ENCODE measurements around the gene SLC39A13. TPM values are rescaled to one million over a fixed set of nuclear protein-coding genes. Genes with fewer than 3 reads are reported as not detected.

SLC39A13 gene
- total RNA-seq, 1 donor from 2014 or later, result 36.0 TPM

- Mint-ChIP-seq H3K4me3 (no peak overlapping the region), H3K27me3 (ENCODE audit: low read depth) (no peaks in the 10 kb centered on the region), H3K27ac (ENCODE audit: unreplicated experiment) (peak overlapping the region; percentile 12), H3K9me3 (no peaks in the 10 kb centered on the region), H3K36me3 (ENCODE audit: low read depth) (no peaks in the 10 kb centered on the region), H3K4me1 (no peaks in the 10 kb centered on the region)
- no peak for DNase-seq (ENCODE audit: low read depth, low spot score)
- TF ChIP-seq CTCF (conservative IDR thresholded peaks at IDR 0.05), result no peak
Observed at GRCh38 chr11:47436726-47437125, 28.3 kb downstream of the SLC39A13 start.

GRCh38 chr11:47437218-47437745 is 28.9 kb downstream of the SLC39A13 start:
- TF ChIP-seq CTCF (conservative IDR thresholded peaks at IDR 0.05), result no peak
- H3K36me3 Mint-ChIP-seq (ENCODE audit: low read depth), result no peaks in the 10 kb centered on the region
- H3K9me3 Mint-ChIP-seq, result no peaks in the 10 kb centered on the region
- peak overlapping the region; percentile 35 for H3K27ac Mint-ChIP-seq (ENCODE audit: unreplicated experiment)
- DNase-seq (ENCODE audit: low read depth, low spot score), result no peak
- no peak overlapping the region for H3K4me3 Mint-ChIP-seq
- H3K27me3 Mint-ChIP-seq (ENCODE audit: low read depth), result no peaks in the 10 kb centered on the region
- no peaks in the 10 kb centered on the region for H3K4me1 Mint-ChIP-seq

GRCh38 chr11:47437746-47438418 is 29.5 kb downstream of the SLC39A13 start:
- TF ChIP-seq CTCF (conservative IDR thresholded peaks at IDR 0.05), result no peak
- peak overlapping the region; percentile 35 for H3K27ac Mint-ChIP-seq (ENCODE audit: unreplicated experiment)
- DNase-seq (ENCODE audit: low read depth, low spot score), result no peak
- H3K4me1 Mint-ChIP-seq, result no peaks in the 10 kb centered on the region
- no peaks in the 10 kb centered on the region for H3K36me3 Mint-ChIP-seq (ENCODE audit: low read depth)
- no peaks in the 10 kb centered on the region for H3K9me3 Mint-ChIP-seq
- no peak overlapping the region for H3K4me3 Mint-ChIP-seq
- H3K27me3 Mint-ChIP-seq (ENCODE audit: low read depth), result no peaks in the 10 kb centered on the region

- Mint-ChIP-seq H3K27me3 (ENCODE audit: low read depth) (no peaks in the 10 kb centered on the region), H3K9me3 (no peaks in the 10 kb centered on the region), H3K4me3 (no peak overlapping the region), H3K4me1 (no peaks in the 10 kb centered on the region), H3K27ac (ENCODE audit: unreplicated experiment) (no peak overlapping the region), H3K36me3 (ENCODE audit: low read depth) (no peaks in the 10 kb centered on the region)
- DNase-seq (ENCODE audit: low read depth, low spot score), result no peak
- TF ChIP-seq CTCF (conservative IDR thresholded peaks at IDR 0.05), result no peak
Observed at GRCh38 chr11:47438721-47439120, 30.3 kb downstream of the SLC39A13 start.

GRCh38 chr11:47440054-47440476 is 31.7 kb downstream of the SLC39A13 start:
- Mint-ChIP-seq H3K36me3 (ENCODE audit: low read depth) (no peaks in the 10 kb centered on the region), H3K27ac (ENCODE audit: unreplicated experiment) (no peak overlapping the region), H3K9me3 (no peaks in the 10 kb centered on the region), H3K27me3 (ENCODE audit: low read depth) (no peaks in the 10 kb centered on the region), H3K4me1 (no peaks in the 10 kb centered on the region), H3K4me3 (no peak overlapping the region)
- no peak for DNase-seq (ENCODE audit: low read depth, low spot score)
- no peak for TF ChIP-seq CTCF (conservative IDR thresholded peaks at IDR 0.05)
